ENCODE measurements around the gene ZNF277. TPM values are rescaled to one million over a fixed set of nuclear protein-coding genes. Genes with fewer than 3 reads are reported as not detected.
"Not testable (repeated sequence)": the region's sequence is repeated elsewhere in the genome, so short reads cannot be mapped to it uniquely, and the experiment has no call there.

The ZNF277 gene
- total RNA-seq, 1 experiment from 2014 or later: 30.9 TPM

GRCh38 chr7:112292162-112292561 is 85.7 kb downstream of the ZNF277 start:
- no peak for DNase-seq (ENCODE audit: low spot score)

DNA sequence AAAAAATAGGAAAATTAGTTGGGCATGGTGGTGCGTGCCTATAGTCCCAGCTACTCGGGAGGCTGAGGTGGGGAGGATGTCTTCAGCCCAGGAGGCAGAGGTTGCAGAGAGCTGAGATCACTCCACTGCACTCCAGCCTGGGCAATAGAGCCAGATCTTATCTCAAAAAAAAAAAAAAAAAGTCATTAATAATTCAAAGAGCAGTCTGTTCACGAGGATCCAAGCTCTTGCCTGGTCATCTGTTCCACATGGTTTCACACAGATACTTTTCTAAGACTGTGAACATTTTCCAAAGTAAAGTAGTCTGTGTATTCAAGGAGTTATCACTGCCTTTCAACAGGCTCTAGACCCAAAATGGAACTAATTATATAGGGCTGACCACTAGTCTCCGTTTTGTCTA is 86.9 kb downstream of the ZNF277 start:
- no peak for DNase-seq (ENCODE audit: low spot score)

GRCh38 chr7:112296432-112296831 is 89.9 kb downstream of the ZNF277 start:
- no peak for DNase-seq (ENCODE audit: low spot score)

DNA sequence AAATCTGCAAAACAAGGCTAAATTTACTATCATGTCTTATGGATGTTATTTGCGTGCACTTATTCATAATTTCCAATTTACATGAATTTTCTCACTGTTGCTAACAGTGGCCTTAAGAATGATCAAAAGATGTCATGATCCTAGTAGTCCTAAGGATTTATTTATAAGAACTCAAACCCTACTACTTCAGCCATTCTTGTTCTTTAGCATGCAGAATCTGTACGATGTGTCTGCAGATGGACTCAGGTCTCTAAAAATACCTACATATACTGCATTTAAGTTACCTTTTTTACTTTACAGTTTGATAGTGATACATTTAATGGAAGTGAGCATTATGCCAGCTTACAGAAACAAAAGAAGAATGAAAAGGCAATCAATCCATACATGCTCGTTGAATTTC is 91.2 kb downstream of the ZNF277 start:
- no peak for DNase-seq (ENCODE audit: low spot score)

- no peak for DNase-seq (ENCODE audit: low spot score)
These were observed 92.1 kb downstream of the ZNF277 start for GRCh38 chr7:112298543-112299100.

DNA sequence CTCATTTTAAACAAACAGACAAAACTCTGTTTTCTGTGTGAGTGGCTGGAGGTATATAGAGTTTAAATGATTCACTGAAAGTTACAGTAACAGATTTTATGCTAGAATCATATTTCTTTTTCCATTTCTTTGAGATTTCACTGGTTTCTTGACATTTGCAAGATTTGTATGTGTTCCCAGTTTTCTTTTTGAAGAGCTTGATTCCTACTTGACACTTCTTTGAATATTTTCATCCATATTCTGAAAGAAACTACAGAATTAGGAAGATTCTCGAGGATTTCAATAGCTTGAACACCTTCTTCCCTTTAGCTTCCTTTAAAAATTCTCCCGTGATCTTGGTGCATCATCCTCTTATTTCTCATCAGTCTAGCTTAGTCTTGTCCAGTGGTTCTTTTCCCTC is 93.6 kb downstream of the ZNF277 start:
- no peak for DNase-seq (ENCODE audit: low spot score)

GRCh38 chr7:112300831-112301407 is 94.4 kb downstream of the ZNF277 start:
- no peak for DNase-seq (ENCODE audit: low spot score)

DNA sequence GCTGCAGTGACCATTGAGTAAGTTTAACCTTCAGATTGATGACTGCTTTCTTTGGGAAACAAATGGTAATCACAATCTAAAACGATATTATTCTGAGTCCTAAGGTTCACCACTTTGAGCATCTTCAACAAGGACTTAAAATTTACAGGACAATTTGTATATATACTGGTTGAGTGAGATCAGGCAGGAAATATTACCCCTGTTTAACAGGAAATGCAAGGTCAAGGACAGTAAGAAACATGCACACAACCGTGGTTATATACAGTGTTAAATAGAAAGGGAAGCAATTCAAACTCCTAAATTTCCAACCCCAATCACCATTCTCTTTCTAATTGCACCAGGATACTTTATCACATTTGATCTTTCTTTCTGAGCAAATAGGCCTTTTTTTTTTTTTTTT is 96.1 kb downstream of the ZNF277 start:
- DNase-seq (ENCODE audit: low spot score): no peak

DNA sequence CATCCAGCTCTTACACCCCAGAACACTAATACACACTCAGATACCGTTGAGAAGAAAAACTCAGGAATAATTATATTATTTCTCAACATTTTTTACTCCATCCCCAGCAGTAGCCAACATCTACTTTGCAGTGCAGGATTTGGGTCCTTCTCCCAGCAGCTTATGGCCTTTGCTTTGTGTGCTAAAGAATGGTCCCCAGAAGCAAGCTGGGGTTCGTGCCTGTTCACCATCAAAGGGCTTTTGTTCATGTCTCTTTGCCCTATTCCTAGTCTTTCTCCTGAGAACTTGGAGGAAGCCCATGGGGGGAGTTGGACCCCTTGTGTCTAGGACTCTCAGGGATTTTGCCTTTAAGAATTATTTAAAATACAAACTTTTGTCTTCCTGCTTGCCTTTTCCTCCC is 100.4 kb downstream of the ZNF277 start:
- DNase-seq (ENCODE audit: low spot score): no peak

- no peak for DNase-seq (ENCODE audit: low spot score)
These were observed 101.0 kb downstream of the ZNF277 start for GRCh38 chr7:112307506-112307905.

GRCh38 chr7:112308974-112309373 is 102.5 kb downstream of the ZNF277 start:
- DNase-seq (ENCODE audit: low spot score): no peak

GRCh38 chr7:112316803-112317202 is 110.3 kb downstream of the ZNF277 start:
- DNase-seq (ENCODE audit: low spot score): not testable (repeated sequence)

- DNase-seq (ENCODE audit: low spot score): no peak
These were observed 115.6 kb downstream of the ZNF277 start for GRCh38 chr7:112322070-112322469.

DNA sequence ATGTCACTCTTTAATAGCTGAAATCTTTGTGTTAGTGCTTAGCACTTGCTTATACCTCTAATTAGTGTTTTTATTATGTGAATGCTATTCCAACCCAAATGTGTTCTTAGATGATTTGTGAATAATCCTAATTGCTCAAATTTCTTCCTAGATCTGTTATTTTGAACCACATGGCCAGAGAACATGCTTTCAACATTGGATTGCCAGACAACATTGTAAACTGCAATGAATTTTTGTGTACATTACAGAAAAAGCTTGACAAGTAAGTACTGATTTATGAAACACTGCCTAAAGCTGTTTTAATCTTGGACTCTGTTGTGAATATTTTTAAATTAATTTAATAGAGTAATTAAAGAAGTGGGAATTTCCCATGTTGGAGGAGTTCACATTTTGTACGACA is 121.1 kb downstream of the ZNF277 start:
- DNase-seq (ENCODE audit: low spot score): no peak

- no peak for DNase-seq (ENCODE audit: low spot score)
These were observed 125.0 kb downstream of the ZNF277 start for GRCh38 chr7:112331492-112331891.

GRCh38 chr7:112334366-112334765 is 127.9 kb downstream of the ZNF277 start:
- DNase-seq (ENCODE audit: low spot score): no peak

DNA sequence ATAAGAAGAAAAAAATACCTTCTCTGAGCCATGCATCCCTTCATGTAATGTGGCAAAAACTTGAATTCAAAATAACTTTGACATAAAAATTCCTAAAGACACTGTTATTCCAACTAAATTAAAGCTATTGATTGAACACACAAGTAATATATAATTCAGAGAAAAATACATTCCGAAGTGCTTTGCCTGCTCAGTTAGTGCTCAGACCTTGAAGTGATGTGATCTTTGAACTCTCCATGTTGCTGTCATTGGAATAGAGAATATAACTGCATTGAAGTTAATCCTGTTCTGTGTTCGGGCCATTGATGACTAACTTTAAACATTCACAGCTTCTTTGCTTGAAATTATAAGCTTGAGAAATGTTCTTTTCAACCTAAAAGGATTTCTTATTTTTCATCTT is 129.8 kb downstream of the ZNF277 start:
- DNase-seq (ENCODE audit: low spot score): no peak

DNA sequence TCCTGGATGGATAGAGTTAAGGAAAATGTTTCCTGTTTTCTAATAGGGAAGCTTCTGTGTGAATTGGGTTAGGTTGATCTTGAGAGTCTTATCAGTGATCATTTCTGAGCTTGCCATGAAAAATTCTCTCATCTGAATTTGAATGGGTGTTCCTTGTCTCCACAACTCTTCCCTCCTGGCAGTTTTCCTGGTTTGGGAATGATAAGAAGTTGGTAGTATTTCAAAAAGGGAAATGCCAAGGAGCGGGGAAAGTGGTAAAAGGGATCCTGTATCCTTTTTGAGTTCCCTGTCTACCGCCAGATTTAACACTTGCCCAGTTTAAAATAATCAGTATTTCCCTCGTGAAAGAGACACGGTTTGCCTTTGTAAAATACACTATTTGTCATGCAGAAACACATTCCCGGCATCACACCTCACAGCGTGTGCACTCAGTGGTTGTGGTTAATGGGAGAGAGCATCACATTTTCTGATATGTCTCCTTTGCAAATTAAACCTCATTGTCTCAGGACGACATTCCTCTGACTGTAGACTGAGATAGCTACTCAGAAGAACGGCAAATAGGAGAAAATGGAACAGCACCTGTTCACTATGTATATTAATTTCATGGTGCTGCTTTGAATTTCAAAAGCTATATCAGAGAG is 130.6 kb downstream of the ZNF277 start:
- no peak for DNase-seq (ENCODE audit: low spot score)

DNA sequence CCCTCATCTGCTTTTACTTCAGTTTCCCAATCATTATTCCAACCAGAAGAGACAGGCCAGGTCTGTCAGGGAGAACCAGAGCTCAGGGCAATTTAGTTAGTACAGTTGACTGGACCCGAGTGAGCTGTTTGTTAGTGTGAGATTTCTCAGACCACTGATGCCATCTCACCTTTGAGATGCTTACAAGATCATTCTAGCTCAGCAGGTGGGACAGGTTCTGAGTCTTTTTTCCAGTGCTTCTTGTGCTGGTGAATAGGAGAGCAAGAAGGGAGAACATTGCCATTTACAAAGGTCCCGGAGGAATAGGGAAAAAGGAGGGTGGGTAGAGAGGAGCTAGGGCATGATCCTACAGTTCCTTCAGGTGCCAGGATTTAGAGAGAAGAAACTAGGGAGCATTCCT is 131.4 kb downstream of the ZNF277 start:
- no peak for DNase-seq (ENCODE audit: low spot score)

GRCh38 chr7:112338786-112339185 is 132.3 kb downstream of the ZNF277 start:
- DNase-seq (ENCODE audit: low spot score): no peak

GRCh38 chr7:112341464-112341863 is 135.0 kb downstream of the ZNF277 start:
- DNase-seq (ENCODE audit: low spot score): no peak

GRCh38 chr7:112346381-112347060 is 140.0 kb downstream of the ZNF277 start:
- no peak for DNase-seq (ENCODE audit: low spot score)

GRCh38 chr7:112347088-112347487 is 140.6 kb downstream of the ZNF277 start:
- DNase-seq (ENCODE audit: low spot score): no peak

Measured in A172 (cell line).